A204.1 (cell line): Measurements from ENCODE around the gene SYT8.
"Not testable (repeated sequence)": the region's sequence is repeated elsewhere in the genome, so short reads cannot be mapped to it uniquely, and the experiment has no call there.

Experiments
- FAIRE-seq: peaks from 2 replicates; lab custom pipeline; 2012; peaks lifted over from hg19 to GRCh38; lab: Jason Lieb, UNC

The SYT8 gene

DNA sequence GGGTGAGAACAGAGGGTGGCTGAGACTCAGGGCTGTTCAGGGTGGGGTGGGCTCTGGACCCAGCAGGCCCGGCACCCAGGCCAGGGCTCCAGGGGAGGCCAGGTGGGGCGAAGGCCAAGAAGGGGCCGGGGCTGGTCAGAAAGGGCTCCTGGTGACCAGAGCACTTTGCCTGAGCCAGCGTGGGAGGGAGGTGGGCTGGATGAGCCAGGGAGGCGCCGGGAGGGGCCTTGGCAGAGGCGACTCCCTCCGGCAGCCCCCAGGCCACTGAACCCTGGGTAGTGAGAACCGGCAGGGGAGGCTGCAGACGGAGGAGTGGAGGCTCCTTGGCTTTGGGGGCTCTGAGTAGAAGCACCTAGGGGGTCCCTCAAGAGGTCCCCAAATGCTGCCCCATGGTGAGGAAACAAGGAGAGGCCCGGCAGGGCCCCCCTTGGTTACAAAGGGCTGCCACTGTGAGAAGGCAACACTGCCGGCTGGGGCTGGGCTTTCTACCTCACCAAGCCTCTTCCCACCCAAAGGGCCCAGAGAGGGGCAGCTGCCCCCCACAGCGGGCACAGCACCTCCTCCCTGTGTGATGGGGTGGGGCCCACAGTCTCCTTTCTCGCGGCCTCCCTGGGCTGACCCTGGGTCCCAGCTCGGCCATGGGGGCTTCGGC lies 39.8 kb downstream of the SYT8 start:
- not testable (repeated sequence) for FAIRE-seq

- no peak for FAIRE-seq
Observed at GRCh38 chr11:1875093-1875850, 40.5 kb downstream of the SYT8 start.

GRCh38 chr11:1875851-1876301 lies 41.1 kb downstream of the SYT8 start:
- not testable (repeated sequence) for FAIRE-seq

- no peak for FAIRE-seq
Observed at GRCh38 chr11:1876361-1877063, 41.7 kb downstream of the SYT8 start.

DNA sequence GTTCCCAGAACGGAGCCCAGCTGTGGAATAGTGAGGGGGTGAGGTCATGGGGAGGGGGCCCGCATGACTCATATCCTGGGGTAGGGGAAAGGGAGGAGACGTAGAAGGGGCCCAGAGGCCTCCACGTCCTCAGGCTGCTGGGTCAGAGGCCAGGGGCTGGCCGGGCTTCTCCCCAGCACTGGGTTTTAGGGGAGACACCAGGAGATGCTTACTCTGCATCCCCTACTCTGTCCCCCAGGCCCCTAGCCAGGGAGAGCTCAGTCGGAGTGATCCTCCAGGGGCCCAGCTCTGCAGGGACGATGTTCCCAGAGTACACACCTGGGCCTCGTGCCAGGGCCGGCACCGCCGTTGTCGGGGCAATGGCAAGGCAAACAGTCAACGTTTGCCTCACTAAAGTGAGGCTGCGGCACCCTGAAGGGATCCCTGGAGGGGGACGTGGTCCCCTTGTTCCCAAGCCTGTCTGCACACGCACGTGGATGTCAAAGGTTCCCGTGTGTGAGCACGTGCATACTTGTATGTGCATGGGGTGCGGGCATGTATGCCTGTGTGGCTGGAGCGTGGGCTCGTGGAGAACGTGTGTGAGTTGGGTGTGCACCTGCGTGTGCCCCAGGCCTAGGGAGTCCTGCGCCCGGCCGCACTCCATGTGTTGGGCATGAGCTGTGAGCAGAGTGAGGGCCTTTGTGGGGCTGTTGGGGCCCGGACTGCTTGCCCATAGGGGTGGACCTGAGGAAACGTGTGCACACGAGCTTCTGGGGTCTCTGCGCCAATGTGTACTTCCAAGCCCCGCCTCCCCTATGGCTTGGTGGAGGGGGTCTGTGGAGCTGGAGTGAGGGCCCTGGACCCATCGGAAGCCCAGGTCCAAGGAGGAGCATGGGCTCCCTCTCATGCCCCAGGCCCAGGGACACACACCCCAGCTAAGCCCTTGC lies 42.7 kb downstream of the SYT8 start:
- no peak for FAIRE-seq

- FAIRE-seq, result no peak
Observed at GRCh38 chr11:1878137-1879031, 43.6 kb downstream of the SYT8 start.

GRCh38 chr11:1879342-1879940 lies 44.7 kb downstream of the SYT8 start:
- FAIRE-seq, result no peak

- no peak for FAIRE-seq
Observed at GRCh38 chr11:1879941-1880720, 45.3 kb downstream of the SYT8 start.

- FAIRE-seq, result no peak
Observed at GRCh38 chr11:1880746-1881441, 46.1 kb downstream of the SYT8 start.

- FAIRE-seq, result no peak
Observed at GRCh38 chr11:1881442-1882264, 46.9 kb downstream of the SYT8 start.

GRCh38 chr11:1882265-1883238 lies 47.8 kb downstream of the SYT8 start:
- FAIRE-seq, result no peak

DNA sequence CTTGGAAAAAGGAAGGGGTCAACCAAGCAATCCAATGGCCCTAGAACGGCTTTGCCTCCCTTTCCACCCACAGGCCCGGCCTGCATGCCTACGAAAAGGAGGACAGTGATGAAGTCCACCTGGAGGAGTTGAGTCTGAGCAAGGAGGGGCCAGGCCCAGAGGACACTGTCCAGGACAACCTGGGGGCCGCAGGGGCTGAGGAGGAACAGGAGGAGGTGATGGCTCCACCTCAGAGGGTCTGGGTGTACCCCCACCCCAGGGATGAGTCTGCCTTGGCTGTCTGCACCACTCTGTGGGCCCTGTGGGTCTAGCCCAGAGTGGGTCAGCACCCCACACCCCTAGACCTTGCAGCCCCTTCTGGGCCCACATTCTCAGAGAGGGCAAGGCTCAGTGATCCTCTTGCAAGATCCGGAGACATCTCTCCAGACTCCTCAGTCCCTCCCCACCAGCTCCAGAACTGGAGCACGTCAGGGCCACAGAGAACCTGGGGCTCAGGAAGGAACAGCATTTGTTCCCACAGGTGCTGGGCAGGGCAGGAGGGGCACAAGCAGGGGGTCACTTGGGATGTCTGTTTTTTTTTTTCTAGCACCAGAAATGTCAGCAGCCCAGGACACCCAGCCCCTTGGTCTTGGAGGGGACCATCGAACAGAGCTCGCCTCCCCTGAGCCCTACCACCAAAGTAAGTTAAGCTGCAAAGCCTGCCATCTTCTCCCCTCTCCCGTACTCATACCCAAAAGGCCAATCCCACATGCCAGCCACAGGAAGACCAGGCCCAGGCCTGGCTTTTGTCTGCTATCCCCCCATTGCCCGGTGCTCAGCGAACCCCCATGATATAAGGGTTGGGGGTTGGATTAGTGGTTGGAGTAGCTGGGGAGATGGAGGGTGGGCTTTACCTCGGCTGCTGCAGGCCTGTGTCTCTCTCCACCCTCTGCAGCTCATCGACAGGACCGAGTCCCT lies 48.8 kb downstream of the SYT8 start:
- FAIRE-seq, result no peak

DNA sequence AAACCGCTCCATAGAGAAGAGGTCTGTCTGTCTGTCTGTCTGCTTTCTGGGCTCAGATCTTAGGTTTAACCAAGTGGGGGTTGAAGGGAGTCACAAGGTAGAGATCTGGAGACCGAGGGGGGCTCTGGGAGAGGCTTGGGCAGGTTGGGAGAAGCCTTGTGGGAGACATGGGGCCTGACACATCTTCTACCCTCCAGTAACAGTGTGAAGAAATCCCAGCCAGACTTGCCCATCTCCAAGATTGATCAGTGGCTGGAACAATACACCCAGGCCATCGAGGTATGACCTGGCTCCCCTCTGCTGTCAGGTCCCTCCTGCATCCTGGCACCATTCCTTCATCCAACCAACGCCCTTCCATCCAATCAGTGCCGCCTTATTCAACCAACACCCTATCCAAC lies 49.5 kb downstream of the SYT8 start:
- FAIRE-seq, result no peak

DNA sequence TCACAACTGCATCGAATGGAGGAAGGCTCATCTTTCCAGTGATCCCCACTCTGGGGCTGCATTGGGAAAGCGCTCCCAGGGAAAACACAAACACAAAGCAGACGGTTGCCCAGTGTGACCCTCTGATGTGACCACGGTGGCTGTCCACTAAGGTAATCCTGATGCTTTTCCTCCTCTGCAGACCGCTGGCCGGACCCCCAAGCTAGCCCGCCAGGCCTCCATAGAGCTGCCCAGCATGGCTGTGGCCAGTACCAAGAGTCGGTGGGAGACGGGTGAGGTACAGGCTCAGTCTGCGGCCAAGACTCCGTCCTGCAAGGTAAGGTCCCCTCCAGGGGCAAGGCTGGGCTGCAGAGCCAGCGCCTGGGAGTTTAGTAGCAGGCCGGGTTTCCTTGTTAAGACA lies 51.8 kb downstream of the SYT8 start:
- not testable (repeated sequence) for FAIRE-seq
